ENCODE results near the gene NUMA1.
A peak's percentile ranks its signal among the peaks of the same experiment; 100 is the strongest.

The NUMA1 gene

DNA sequence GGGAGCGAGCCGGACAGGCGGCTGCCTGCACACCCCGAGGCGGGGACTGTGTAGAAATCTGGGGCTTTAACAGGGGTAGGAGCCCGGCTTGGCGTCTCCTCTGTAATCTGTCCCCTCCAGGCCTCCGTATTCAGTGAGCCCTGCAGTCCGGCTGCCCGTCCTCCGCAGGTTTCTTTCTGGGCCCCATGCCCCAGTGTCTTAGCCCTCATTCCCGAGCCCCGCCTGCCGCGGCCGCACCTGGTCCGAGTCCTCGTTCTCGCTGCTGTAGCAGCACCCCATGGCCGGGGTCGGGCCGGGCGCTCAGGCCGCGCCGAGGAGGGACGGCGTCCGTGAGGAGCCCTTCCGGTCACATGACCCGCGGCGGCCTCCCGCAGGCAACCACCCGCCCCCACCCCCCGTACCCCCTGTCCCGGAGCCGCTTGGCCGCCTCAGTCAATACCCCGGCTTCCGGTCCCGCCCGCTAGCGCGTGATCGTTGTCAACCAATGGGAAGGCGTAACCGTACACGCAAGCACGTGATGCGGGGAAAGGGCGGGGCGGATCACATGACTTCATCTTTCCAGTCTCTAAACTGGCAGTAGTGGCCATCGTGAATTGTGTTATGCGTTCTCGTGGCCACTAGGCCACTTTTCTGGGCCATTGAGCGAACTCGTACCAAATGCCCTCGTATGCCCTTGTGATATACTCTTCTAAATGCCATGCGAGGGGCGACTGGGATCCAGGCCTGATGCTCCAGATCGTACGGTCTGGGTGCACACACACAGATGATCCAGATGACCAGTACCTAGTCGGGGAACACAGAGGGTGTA lies 22.8 kb upstream of the NUMA1 start, which contains the start of gene LAMTOR1:
LAMTOR1 (minus strand) TSS at position 352 of the 808 bp plus-strand sequence; CDS start at position 279, 73 bp downstream.
- peak; percentile 97 for DNase-seq (ENCODE audit: low spot score)

GRCh38 chr11:72102631-72102945 lies 22.2 kb upstream of the NUMA1 start:
- peak; percentile 35 for DNase-seq (ENCODE audit: low spot score)

GRCh38 chr11:72102162-72102561 lies 21.8 kb upstream of the NUMA1 start:
- DNase-seq (ENCODE audit: low spot score) = no peak

GRCh38 chr11:72100462-72100861 lies 20.1 kb upstream of the NUMA1 start:
- DNase-seq (ENCODE audit: low spot score) = no peak

DNA sequence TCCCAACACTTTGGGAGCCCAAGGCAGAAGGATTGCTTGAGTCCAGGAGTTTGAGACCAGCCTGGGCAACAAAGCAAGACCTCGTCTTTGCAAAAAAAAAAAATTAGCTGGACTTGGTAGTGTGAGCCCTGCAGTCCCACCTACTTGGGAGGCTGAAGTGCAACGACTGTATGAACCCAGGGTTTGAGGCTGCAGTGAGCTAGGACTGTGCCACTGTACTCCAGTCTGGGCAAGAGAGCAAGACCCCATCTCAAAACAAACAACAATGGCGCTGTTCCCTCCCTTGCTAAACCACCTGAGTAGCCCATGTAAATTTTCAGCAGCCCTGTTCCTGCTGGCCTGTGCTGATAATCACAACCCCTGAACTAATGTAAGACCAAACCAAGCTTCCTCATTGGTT lies 19.7 kb upstream of the NUMA1 start:
- no peak for DNase-seq (ENCODE audit: low spot score)

DNA sequence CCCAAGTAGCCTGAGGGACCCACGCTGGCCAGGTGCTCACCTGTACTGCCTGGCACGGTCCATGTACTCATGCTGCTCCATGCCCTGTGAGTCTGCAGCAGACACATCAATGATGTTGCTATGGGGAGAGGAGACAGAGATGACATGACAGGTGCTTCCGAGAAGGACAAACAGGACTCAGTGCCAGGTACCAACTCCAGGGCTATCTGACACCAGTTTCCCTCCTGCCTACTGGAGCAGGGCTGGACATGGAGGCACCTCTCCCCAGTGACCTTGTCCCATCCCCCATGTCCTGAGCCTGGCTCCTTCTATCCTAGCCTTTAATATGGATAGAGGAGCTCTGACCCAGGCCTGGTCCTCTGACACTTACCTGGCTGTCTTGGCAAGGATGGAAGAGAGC lies 18.4 kb upstream of the NUMA1 start:
- DNase-seq (ENCODE audit: low spot score) = no peak

DNA sequence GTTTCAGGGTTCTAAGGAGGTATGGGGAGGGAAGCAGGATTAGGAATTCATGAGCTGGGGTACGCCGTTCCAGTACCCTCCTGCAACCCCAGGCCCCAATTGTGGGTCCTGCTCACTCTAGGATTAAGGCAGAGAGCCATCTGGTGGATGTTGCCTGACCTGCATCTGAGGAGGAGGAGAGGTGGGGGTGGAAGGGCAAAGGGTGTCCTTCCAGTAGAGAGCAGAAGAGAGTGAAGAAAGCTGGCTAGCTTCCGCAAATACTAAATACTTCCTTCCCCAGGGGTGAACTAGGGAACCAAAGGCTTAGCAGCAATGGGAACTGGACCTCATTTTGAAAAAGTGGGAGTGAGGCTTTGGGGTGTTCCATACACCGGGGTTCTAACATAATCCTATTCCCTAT lies 10.9 kb upstream of the NUMA1 start:
- DNase-seq (ENCODE audit: low spot score) = peak; percentile 79

DNA sequence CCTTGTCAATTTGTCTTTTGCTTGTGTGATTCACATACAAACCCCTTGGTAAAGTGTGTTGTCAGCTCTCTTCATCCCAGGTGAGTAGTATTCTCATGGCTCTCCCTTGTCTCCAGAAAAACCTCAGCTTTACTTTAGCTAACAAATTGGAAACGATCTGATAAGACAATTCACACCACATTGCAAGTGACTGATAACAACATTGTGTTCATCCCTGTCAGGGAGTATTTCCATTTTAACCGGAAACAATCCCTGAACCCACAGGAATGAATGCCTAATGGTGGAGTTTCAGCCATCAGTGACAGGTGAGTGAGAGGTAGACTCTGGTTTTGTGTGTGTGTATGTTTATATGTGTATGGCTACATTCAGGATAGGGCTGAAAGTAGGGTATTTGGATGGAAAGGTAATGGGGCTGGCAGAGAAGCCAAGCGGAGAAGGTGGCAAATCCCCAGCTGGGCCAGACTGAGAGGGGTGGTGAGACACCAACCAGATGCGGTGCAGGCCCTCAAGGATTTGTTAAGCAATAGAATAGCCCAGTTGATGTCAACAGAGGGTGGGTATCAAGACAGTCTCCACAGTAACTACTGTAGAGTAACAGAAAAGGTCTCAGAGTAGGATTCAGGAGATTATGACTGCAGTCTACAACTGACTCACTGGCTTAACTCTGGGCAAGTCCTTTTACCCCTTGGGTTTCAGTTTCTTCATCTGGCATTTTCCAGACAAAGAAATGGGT lies 7.9 kb upstream of the NUMA1 start:
- peak; percentile 36 for DNase-seq (ENCODE audit: low spot score)

- DNase-seq (ENCODE audit: low spot score) = no peak
Measured at GRCh38 chr11:72085621-72086351, 5.4 kb upstream of the NUMA1 start.

- no peak for DNase-seq (ENCODE audit: low spot score)
Measured at GRCh38 chr11:72084965-72085364, 4.6 kb upstream of the NUMA1 start.

DNA sequence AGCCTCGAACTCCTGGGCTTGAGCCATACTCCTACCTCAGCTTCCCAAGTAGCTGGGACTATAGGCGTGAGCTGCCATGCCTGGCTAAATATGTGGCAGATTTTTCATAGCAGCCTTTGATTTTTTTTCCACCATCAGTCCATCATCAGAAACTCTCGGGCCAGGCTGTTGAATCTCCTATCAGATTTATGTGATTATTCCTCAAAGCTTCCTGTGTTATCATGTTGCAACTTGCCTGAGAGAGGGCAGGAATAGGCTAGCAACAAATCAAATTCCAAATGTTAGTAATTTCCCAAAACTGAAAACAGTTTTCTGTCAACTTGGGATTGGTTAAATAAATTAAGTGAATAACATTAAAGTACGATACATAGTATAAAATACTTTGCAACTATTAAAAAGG lies 3.7 kb upstream of the NUMA1 start:
- no peak for DNase-seq (ENCODE audit: low spot score)

DNA sequence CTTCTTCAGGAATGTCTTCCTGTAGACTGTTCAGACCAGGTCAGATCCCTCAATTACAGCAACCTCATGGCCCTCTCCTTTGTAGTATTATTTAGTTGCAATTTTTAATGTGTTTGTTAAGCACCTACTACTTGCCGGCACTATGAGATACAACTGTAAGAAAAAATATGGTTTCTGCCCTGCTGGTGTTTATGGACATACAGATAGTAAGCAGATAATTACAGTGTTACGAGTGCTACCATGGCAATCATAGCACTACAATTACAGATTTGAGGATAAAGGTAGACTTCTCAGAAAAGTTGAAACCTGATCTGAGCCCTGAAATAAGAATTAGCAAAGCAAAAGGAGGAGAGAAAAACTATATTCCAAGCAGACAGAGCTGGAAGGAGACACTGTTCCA lies 3.1 kb upstream of the NUMA1 start:
- DNase-seq (ENCODE audit: low spot score) = no peak

DNA sequence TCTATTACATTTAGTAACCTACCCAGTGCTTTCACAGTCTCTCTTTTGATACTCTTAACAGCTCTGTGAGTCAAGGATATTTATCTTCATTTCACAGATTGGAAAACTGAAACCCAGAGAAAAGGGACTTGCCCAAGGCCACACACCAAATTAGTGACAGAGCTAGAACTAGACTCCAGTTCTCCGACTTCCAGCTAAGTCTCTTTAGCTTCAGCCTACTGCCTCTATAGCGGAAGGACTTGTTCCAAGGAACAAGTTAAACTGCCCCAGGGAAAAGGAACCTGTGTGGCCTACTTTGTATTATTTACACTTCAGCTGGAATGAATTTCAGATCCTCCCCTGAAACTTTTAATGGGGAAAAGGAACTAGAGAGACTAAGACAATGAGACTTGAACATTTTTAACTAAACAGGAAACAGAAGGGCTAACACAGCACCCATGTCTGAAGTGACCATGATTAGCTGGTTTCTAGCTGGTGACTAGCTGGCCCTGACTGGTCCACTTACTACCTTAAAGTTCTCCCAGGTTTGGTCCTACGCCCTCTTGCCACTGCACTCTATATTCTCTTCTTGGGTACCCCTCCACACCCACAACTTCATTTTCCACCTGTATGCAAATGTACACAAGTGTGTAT lies 1.6 kb upstream of the NUMA1 start:
- DNase-seq (ENCODE audit: low spot score) = no peak

GRCh38 chr11:72081184-72081644 lies 872 bp upstream of the NUMA1 start:
- DNase-seq (ENCODE audit: low spot score) = no peak

DNA sequence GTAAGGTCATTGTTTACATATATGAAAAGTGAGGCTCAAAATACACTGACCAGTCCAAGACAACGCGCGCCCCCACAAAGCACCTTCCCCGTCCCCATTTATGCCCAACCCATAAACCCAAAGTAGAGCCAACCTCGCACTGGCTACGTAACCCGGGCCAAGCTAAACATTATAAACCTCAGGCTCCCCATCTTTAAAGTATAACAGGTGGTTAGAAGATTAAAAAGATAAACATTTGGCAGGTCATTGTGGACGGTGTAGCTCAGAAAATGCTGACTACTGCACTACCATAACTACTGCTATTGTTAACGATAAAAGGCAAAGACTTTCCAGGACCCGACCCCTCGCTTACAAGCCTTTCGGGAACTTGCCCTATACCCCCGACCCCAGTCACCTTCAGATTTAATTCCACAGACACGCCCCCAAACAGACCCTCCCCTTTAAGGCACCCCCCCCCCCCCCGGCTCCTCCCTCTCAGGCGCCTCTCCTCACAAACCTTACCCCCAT lies 470 bp downstream of the NUMA1 start:
- DNase-seq (ENCODE audit: low spot score) = no peak

DNA sequence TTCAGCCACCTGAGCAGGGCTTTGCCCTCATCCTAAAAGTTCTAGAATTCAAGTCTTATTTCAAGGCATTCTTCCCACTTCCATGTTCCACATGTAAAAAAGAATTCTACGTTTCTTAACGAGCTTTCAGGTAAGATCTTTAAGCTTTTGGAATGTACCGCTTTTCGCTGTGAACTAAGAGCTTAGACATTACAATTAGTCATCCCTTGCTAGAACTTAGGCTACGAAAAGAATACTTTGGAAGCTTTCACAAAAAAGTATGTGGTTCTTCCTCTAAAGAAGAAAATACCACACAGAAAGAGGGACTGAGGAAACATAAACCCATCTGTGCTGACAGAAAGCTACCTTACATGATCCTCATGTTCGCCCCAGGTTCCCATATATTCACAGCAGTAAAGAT lies 1.9 kb downstream of the NUMA1 start:
- DNase-seq (ENCODE audit: low spot score) = no peak

GRCh38 chr11:72075756-72076155 lies 4.6 kb downstream of the NUMA1 start:
- DNase-seq (ENCODE audit: low spot score) = no peak

DNA sequence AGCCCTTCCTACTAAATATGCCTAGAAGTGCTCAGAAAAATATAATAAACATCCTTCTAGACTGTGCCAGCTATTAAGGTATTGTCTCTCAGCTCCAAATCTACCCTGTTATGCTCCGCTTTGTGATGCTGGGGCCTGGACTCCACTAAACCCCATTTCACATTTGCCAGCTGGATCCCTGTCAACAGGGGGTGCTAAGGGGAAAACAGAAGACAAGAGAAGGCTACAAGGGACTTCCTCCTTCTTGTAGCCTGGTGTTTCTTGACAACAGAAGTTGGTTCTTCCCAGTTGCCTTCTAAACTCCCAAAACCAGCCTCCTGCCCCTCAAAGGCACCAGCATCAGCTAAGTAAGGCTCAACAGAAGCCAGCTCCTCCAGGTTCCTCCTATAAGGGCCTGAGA lies 5.2 kb downstream of the NUMA1 start:
- no peak for DNase-seq (ENCODE audit: low spot score)

DNA sequence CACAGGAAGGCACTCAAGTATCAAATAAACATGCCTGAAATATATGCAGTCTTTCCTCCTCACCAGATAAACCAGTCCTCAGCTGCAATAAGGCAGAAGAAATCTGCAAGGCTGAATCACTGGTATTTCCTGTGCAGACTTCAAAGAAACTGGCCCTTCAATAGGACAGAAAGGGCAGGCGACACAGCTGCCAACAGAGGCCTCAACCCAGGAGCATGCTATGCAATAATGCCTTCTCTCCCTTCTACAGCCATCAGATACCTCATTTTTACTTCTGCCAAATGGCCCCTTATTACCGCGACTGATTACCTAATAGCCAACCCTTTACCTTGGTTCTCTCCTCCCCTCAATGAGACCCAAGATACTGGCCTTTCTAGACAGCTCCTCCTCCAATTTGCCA lies 8.0 kb downstream of the NUMA1 start:
- no peak for DNase-seq (ENCODE audit: low spot score)

- DNase-seq (ENCODE audit: low spot score) = no peak
Measured at GRCh38 chr11:72070491-72070890, 9.9 kb downstream of the NUMA1 start.

DNA sequence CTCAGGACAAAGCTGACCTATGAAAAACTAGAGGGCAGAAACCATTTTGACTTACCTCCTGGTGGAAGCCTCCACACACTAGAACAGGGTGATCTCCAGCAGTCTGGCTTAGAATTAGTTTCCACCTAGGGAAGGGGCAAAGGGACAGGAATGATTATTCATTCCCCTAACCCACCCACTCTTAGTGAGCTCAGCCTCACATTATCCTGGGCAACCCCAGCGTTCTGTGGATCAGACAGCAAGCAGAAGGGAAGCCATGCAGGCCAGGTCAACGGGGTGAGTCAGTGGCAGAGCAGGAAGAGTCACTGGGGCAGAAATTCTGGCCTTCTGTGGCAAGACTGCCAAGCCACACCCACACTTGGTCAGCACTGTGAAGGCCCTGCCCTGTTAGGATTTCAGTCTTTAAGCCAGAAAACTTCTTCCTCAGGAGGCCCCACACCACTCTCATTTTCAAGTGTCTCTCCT lies 10.5 kb downstream of the NUMA1 start:
- DNase-seq (ENCODE audit: low spot score) = no peak

DNA sequence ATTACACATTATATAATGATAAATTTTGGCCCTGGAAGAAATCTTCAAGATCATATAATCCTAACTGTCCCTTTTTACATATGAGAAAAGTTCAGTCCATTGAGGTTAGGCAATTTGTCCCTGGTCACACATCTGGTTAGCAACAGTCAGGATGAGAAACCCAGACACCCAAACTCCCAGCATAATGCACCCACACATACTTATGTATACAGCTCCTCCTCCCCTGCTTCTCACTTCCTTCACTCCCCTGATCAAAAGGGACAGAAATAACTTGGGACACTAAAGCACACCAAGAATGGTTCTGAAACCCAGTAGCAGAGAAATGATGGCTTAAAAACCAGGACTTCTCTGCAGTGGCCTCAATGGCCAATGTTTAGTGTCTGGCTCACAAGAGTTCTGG lies 11.1 kb downstream of the NUMA1 start:
- DNase-seq (ENCODE audit: low spot score) = no peak
